ENCODE data around the gene SELENOH. TPM values are rescaled to one million over a fixed set of nuclear protein-coding genes. Genes with fewer than 3 reads are reported as not detected.

The SELENOH gene
- total RNA-seq, 1 experiment from 2014 or later, result 192 TPM

GRCh38 chr11:57775491-57775890 lies 34.2 kb downstream of the SELENOH start:
- no peaks in the 10 kb centered on the region for H3K27me3 ChIP-seq (replicated peaks; ENCODE audit: insufficient read depth, low read depth, low read length, poor library complexity)
- CTCF ChIA-PET, result no interaction called here
- no TSS peak for BruUV-seq (replicated peaks)
- H3K4me1 ChIP-seq (ENCODE audit: insufficient read depth, low read length, poor library complexity, severe bottlenecking), result peaks cover 57% of the 10 kb centered on the region
- POLR2A ChIA-PET (ENCODE audit: low non-redundant PET), result no interaction called here
- no peaks in the 10 kb centered on the region for H3K9me3 ChIP-seq (ENCODE audit: low read depth, low read length, poor library complexity, severe bottlenecking)
- peak overlapping the region; percentile 91 for H3K27ac ChIP-seq (ENCODE audit: low read depth, low read length, poor library complexity, severe bottlenecking)
- H3K36me3 ChIP-seq (ENCODE audit: insufficient read depth, low read length, poor library complexity, severe bottlenecking), result no peaks in the 10 kb centered on the region
- intact Hi-C loops (cut with micrococcal nuclease; ENCODE audit: unreplicated experiment), result no loop called here
- no peak overlapping the region for H3K4me3 ChIP-seq (ENCODE audit: low read depth, low read length, poor library complexity, severe bottlenecking)
- TF ChIP-seq CTCF (conservative IDR thresholded peaks at IDR 0.05; ENCODE audit: low read depth, low read length) (no peak), EZH2 (IDR thresholded peaks at IDR 0.05; ENCODE audit: borderline replicate concordance, low read depth, low read length, poor library complexity, severe bottlenecking) (no peak)
- DNase-seq (ENCODE audit: low spot score), result no peak

DNA sequence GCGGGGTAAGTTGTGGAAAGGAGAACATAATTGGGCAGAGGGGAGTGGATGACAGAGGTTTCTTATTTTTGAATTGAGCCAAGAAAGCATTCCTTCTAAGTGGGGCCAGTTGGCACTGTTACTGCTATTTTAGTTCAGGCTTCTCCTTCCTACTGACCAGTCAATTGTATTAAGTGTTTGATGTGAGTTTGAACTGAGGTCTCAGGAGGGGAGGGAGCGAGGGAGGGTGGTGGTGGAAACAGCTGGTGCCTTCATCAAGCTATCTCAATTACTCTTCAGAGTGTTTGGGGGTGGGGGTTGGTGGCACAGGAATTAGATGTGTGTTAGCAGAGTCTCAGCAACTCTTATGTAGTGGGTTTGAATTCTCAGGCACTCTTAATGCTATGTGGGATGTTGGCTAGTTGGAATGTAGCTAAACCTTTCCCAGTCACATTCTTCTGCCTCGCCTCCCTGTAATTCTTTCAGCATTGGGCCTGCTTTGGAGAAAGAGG lies 34.8 kb downstream of the SELENOH start:
- Histone ChIP-seq H3K4me3 (ENCODE audit: low read depth, low read length, poor library complexity, severe bottlenecking) (no peak overlapping the region), H3K4me1 (ENCODE audit: insufficient read depth, low read length, poor library complexity, severe bottlenecking) (peaks cover 60% of the 10 kb centered on the region), H3K27me3 (replicated peaks; ENCODE audit: insufficient read depth, low read depth, low read length, poor library complexity) (no peaks in the 10 kb centered on the region), H3K9me3 (ENCODE audit: low read depth, low read length, poor library complexity, severe bottlenecking) (no peaks in the 10 kb centered on the region), H3K27ac (ENCODE audit: low read depth, low read length, poor library complexity, severe bottlenecking) (peak overlapping the region; percentile 91), H3K36me3 (ENCODE audit: insufficient read depth, low read length, poor library complexity, severe bottlenecking) (no peaks in the 10 kb centered on the region)
- no peak for DNase-seq (ENCODE audit: low spot score)
- intact Hi-C loops (cut with micrococcal nuclease; ENCODE audit: unreplicated experiment), result no loop called here
- POLR2A ChIA-PET (ENCODE audit: low non-redundant PET), result no interaction called here
- CTCF ChIA-PET, result interaction anchor here (0.9 kb wide), 1 partner anchor 24 kb away, joined by 3 read pairs; no protein-coding TSS in a partner anchor
- no TSS peak for BruUV-seq (replicated peaks)
- TF ChIP-seq EZH2 (IDR thresholded peaks at IDR 0.05; ENCODE audit: borderline replicate concordance, low read depth, low read length, poor library complexity, severe bottlenecking), result no peak
- TF ChIP-seq CTCF (conservative IDR thresholded peaks at IDR 0.05; ENCODE audit: low read depth, low read length), result no peak

GRCh38 chr11:57776577-57777210 lies 35.4 kb downstream of the SELENOH start:
- ChIA-PET POLR2A (ENCODE audit: low non-redundant PET) (interaction anchor here (0.6 kb wide), 2 partner anchors 74 to 273 kb away, joined by 3 to 4 read pairs; no protein-coding TSS in a partner anchor), CTCF (interaction anchor here (0.9 kb wide), 1 partner anchor 24 kb away, joined by 3 read pairs; no protein-coding TSS in a partner anchor)
- TF ChIP-seq EZH2 (IDR thresholded peaks at IDR 0.05; ENCODE audit: borderline replicate concordance, low read depth, low read length, poor library complexity, severe bottlenecking) (no peak), CTCF (conservative IDR thresholded peaks at IDR 0.05; ENCODE audit: low read depth, low read length) (no peak)
- Histone ChIP-seq H3K4me3 (ENCODE audit: low read depth, low read length, poor library complexity, severe bottlenecking) (no peak overlapping the region), H3K4me1 (ENCODE audit: insufficient read depth, low read length, poor library complexity, severe bottlenecking) (peaks cover 64% of the 10 kb centered on the region), H3K36me3 (ENCODE audit: insufficient read depth, low read length, poor library complexity, severe bottlenecking) (no peaks in the 10 kb centered on the region), H3K27ac (ENCODE audit: low read depth, low read length, poor library complexity, severe bottlenecking) (peak overlapping the region; percentile 91), H3K27me3 (replicated peaks; ENCODE audit: insufficient read depth, low read depth, low read length, poor library complexity) (no peaks in the 10 kb centered on the region), H3K9me3 (ENCODE audit: low read depth, low read length, poor library complexity, severe bottlenecking) (no peaks in the 10 kb centered on the region)
- no TSS peak for BruUV-seq (replicated peaks)
- intact Hi-C loops (cut with micrococcal nuclease; ENCODE audit: unreplicated experiment), result no loop called here
- DNase-seq (ENCODE audit: low spot score), result no peak
